ENCODE measurements around the gene CMKLR1. TPM values are rescaled to one million over a fixed set of nuclear protein-coding genes. Genes with fewer than 3 reads are reported as not detected.

CMKLR1 gene
- total RNA-seq, 1 donor from 2014 or later: 0.57 TPM

DNA sequence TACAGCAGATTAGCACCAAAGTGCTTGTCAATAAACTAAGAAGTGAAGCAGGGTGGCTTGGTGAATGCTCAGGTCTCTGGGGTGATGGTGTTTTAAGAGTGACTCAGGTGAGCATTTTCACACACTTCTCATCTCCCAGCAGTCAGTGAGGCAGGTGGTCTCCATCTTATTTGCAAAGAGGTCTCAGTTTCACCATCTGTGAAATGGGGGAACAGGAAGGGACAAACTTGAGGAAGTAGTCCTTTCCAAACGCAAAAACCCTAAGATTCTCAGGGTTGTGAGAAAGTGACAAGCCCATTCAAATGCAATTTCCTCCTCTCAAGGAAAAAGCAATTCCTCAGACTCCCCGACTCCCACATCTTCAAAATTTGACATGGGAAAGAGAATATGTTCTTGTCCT, 54.1 kb downstream of the CMKLR1 start:
- DNase-seq (ENCODE audit: low read depth): no peak
- Histone ChIP-seq H4K20me1 (ENCODE audit: insufficient read depth, low read length) (no peaks in the 10 kb centered on the region), H3K36me3 (ENCODE audit: insufficient read depth, low read length) (no peaks in the 10 kb centered on the region), H3K27ac (ENCODE audit: low read depth, low read length) (no peak overlapping the region), H2AFZ (ENCODE audit: low read depth, low read length) (no peak overlapping the region), H3K79me2 (ENCODE audit: insufficient read depth, low read length) (no peaks in the 10 kb centered on the region), H3K9me3 (ENCODE audit: insufficient read depth, low read depth, low read length) (no peaks in the 10 kb centered on the region), H3K9ac (ENCODE audit: low read length) (no peak overlapping the region), H3K4me1 (ENCODE audit: insufficient read depth, low read length) (no peaks in the 10 kb centered on the region), H3K4me3 (ENCODE audit: insufficient read depth, low read depth, low read length) (no peak overlapping the region), H3K4me2 (ENCODE audit: low read length) (no peak overlapping the region), H3K27me3 (ENCODE audit: insufficient read depth, low read length) (peaks cover 7% of the 10 kb centered on the region)
- TF ChIP-seq EZH2 (IDR thresholded peaks at IDR 0.05; ENCODE audit: insufficient read depth, low read length) (no peak), CTCF (IDR thresholded peaks at IDR 0.05; ENCODE audit: insufficient read depth, low read depth, low read length) (no peak)
- Mint-ChIP-seq H3K4me1 (ENCODE audit: low read depth, unreplicated experiment) (no peaks in the 10 kb centered on the region), H3K4me3 (ENCODE audit: unreplicated experiment) (no peak overlapping the region), H3K36me3 (ENCODE audit: low read depth, unreplicated experiment) (no peaks in the 10 kb centered on the region), H3K9me3 (ENCODE audit: unreplicated experiment) (no peaks in the 10 kb centered on the region), H3K27me3 (ENCODE audit: low read depth, unreplicated experiment) (peaks cover 65% of the 10 kb centered on the region), H3K27ac (ENCODE audit: unreplicated experiment) (no peak overlapping the region)
- no peak for FAIRE-seq

- H3K4me2 ChIP-seq (ENCODE audit: low read length): no peak overlapping the region
- no peaks in the 10 kb centered on the region for H3K4me1 ChIP-seq (ENCODE audit: insufficient read depth, low read length)
- FAIRE-seq: no peak
- Mint-ChIP-seq H3K4me1 (ENCODE audit: low read depth, unreplicated experiment) (no peaks in the 10 kb centered on the region), H3K27me3 (ENCODE audit: low read depth, unreplicated experiment) (peaks cover 62% of the 10 kb centered on the region), H3K36me3 (ENCODE audit: low read depth, unreplicated experiment) (no peaks in the 10 kb centered on the region), H3K9me3 (ENCODE audit: unreplicated experiment) (no peaks in the 10 kb centered on the region), H3K27ac (ENCODE audit: unreplicated experiment) (no peak overlapping the region), H3K4me3 (ENCODE audit: unreplicated experiment) (no peak overlapping the region)
- DNase-seq (ENCODE audit: low read depth): no peak
- H3K4me3 ChIP-seq (ENCODE audit: insufficient read depth, low read depth, low read length): no peak overlapping the region
- H3K27me3 ChIP-seq (ENCODE audit: insufficient read depth, low read length): peaks cover 7% of the 10 kb centered on the region
- H3K27ac ChIP-seq (ENCODE audit: low read depth, low read length): no peak overlapping the region
- H3K36me3 ChIP-seq (ENCODE audit: insufficient read depth, low read length): no peaks in the 10 kb centered on the region
- H3K9ac ChIP-seq (ENCODE audit: low read length): no peak overlapping the region
- H4K20me1 ChIP-seq (ENCODE audit: insufficient read depth, low read length): no peaks in the 10 kb centered on the region
- H3K79me2 ChIP-seq (ENCODE audit: insufficient read depth, low read length): no peaks in the 10 kb centered on the region
- TF ChIP-seq CTCF (IDR thresholded peaks at IDR 0.05; ENCODE audit: insufficient read depth, low read depth, low read length) (no peak), EZH2 (IDR thresholded peaks at IDR 0.05; ENCODE audit: insufficient read depth, low read length) (no peak)
- no peaks in the 10 kb centered on the region for H3K9me3 ChIP-seq (ENCODE audit: insufficient read depth, low read depth, low read length)
- no peak overlapping the region for H2AFZ ChIP-seq (ENCODE audit: low read depth, low read length)
These were observed 54.9 kb downstream of the CMKLR1 start for GRCh38 chr12:108284163-108284562.

DNA sequence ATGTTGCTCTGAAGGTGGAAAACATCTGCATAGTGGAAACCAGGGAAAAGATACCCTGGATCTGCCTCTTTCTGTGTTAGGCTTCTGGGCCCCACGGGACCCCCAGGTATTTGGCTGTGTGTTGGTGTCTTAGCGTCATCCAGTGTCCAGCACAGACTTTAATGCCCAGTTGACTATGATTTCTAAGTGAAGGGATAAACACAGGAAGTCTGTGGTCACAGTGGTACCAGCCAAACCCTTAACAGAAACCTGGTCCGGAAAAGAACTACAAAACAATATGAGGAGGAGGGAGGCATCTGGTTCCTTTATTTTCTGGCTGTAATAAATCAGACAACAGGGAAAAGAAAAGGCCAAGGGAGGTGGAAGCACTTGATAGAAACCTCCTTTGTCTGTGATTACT, 56.4 kb downstream of the CMKLR1 start:
- Histone ChIP-seq H4K20me1 (ENCODE audit: insufficient read depth, low read length) (no peaks in the 10 kb centered on the region), H3K4me1 (ENCODE audit: insufficient read depth, low read length) (no peaks in the 10 kb centered on the region), H3K36me3 (ENCODE audit: insufficient read depth, low read length) (no peaks in the 10 kb centered on the region), H3K27me3 (ENCODE audit: insufficient read depth, low read length) (peaks cover 7% of the 10 kb centered on the region), H3K27ac (ENCODE audit: low read depth, low read length) (no peak overlapping the region), H3K4me3 (ENCODE audit: insufficient read depth, low read depth, low read length) (no peak overlapping the region), H3K79me2 (ENCODE audit: insufficient read depth, low read length) (no peaks in the 10 kb centered on the region), H2AFZ (ENCODE audit: low read depth, low read length) (no peak overlapping the region), H3K9ac (ENCODE audit: low read length) (no peak overlapping the region), H3K4me2 (ENCODE audit: low read length) (no peak overlapping the region), H3K9me3 (ENCODE audit: insufficient read depth, low read depth, low read length) (no peaks in the 10 kb centered on the region)
- no peak overlapping the region for H3K4me3 Mint-ChIP-seq (ENCODE audit: unreplicated experiment)
- FAIRE-seq: no peak
- H3K4me1 Mint-ChIP-seq (ENCODE audit: low read depth, unreplicated experiment): no peaks in the 10 kb centered on the region
- H3K36me3 Mint-ChIP-seq (ENCODE audit: low read depth, unreplicated experiment): no peaks in the 10 kb centered on the region
- no peak overlapping the region for H3K27ac Mint-ChIP-seq (ENCODE audit: unreplicated experiment)
- no peak for DNase-seq (ENCODE audit: low read depth)
- peaks cover 56% of the 10 kb centered on the region for H3K27me3 Mint-ChIP-seq (ENCODE audit: low read depth, unreplicated experiment)
- H3K9me3 Mint-ChIP-seq (ENCODE audit: unreplicated experiment): no peaks in the 10 kb centered on the region
- no peak for TF ChIP-seq CTCF (IDR thresholded peaks at IDR 0.05; ENCODE audit: insufficient read depth, low read depth, low read length)
- TF ChIP-seq EZH2 (IDR thresholded peaks at IDR 0.05; ENCODE audit: insufficient read depth, low read length): no peak
